Dermis lymphatic vessel endothelial cell (primary cell): ENCODE results near the gene ATP6V0A1. TPM values are rescaled to one million over a fixed set of nuclear protein-coding genes. Genes with fewer than 3 reads are reported as not detected.

ENCODE experiments used
- total RNA-seq: library from RNA; depleted of rRNA; stranded (reverse); fragments of >200 nt; gene quantifications from 2 replicates; pipeline ENCODE4 v1.2.1, GENCODE V29; 2014

Gene ATP6V0A1
- total RNA-seq = 17.2 and 18.1 TPM in 2 replicates

GRCh38 chr17:42458497-42459255, at the start of gene ATP6V0A1:
TSS of gene ATP6V0A1 (plus strand) at chr17:42458878. CDS start at chr17:42460895, 2,017 bp downstream.

GRCh38 chr17:42422958-42423712, 35.5 kb upstream of the ATP6V0A1 start, which contains the start of gene CAVIN1:
TSS of gene CAVIN1 (minus strand) at chr17:42423256. CDS start at chr17:42423097, 159 bp downstream.

GRCh38 chr17:42536048-42536371, 77.3 kb downstream of the ATP6V0A1 start, which contains the start of gene NAGLU:
TSS of gene NAGLU (plus strand) at chr17:42536241. CDS start at chr17:42536273, 32 bp downstream.

GRCh38 chr17:42552736-42553135, 94.1 kb downstream of the ATP6V0A1 start, which contains the start of gene HSD17B1:
TSS of gene HSD17B1 (plus strand) at chr17:42552923. CDS start at chr17:42552934, 11 bp downstream.

GRCh38 chr17:42561897-42562387, 103.3 kb downstream of the ATP6V0A1 start, which contains the start of gene COASY:
TSS of gene COASY (plus strand) at chr17:42562148. CDS start at chr17:42562623, 475 bp downstream.

GRCh38 chr17:42566883-42567573, 108.3 kb downstream of the ATP6V0A1 start, which contains the start of gene MLX:
TSS of gene MLX (plus strand) at chr17:42567100. CDS start at chr17:42567125, 25 bp downstream.

Other genes with a start within 250 kb of the ATP6V0A1 start
- gene STAT5B, start 182.5 kb upstream of the ATP6V0A1 start, total RNA-seq = 32.8 and 33.8 TPM in 2 replicates
- 44.3 and 56.0 TPM in 2 replicates for gene STAT5A, start 170.4 kb upstream of the ATP6V0A1 start, total RNA-seq
- 91.7 and 93.9 TPM in 2 replicates for gene STAT3, start 70.4 kb upstream of the ATP6V0A1 start, total RNA-seq
- 384 and 454 TPM in 2 replicates for gene CAVIN1, start 35.6 kb upstream of the ATP6V0A1 start, total RNA-seq
- gene NAGLU, start 77.4 kb downstream of the ATP6V0A1 start, total RNA-seq = 23.3 and 32.3 TPM in 2 replicates
- 0.76 and 1.4 TPM in 2 replicates for gene HSD17B1, start 94.0 kb downstream of the ATP6V0A1 start, total RNA-seq
- gene COASY, start 103.3 kb downstream of the ATP6V0A1 start, total RNA-seq = 7.5 and 9.0 TPM in 2 replicates
- 30.3 and 34.1 TPM in 2 replicates for gene MLX, start 108.2 kb downstream of the ATP6V0A1 start, total RNA-seq
- 1.1 and 1.3 TPM in 2 replicates for gene PSMC3IP, start 118.9 kb downstream of the ATP6V0A1 start, total RNA-seq
- gene RETREG3, start 150.5 kb downstream of the ATP6V0A1 start, total RNA-seq = 65.7 and 83.3 TPM in 2 replicates
- 10.8 and 11.5 TPM in 2 replicates for gene TUBG1, start 150.8 kb downstream of the ATP6V0A1 start, total RNA-seq
- 4.2 and 5.4 TPM in 2 replicates for gene TUBG2, start 200.4 kb downstream of the ATP6V0A1 start, total RNA-seq
- 13.0 and 16.8 TPM in 2 replicates for gene PLEKHH3, start 218.1 kb downstream of the ATP6V0A1 start, total RNA-seq
- 2.4 and 3.9 TPM in 2 replicates for gene CCR10, start 223.0 kb downstream of the ATP6V0A1 start, total RNA-seq
- 6.7 and 9.9 TPM in 2 replicates for gene CNTNAP1, start 223.7 kb downstream of the ATP6V0A1 start, total RNA-seq